Colonic mucosa (tissue), 4 donors: Measurements from ENCODE around the gene MT3. TPM values are rescaled to one million over a fixed set of nuclear protein-coding genes. Genes with fewer than 3 reads are reported as not detected.
A peak's percentile ranks its signal among the peaks of the same experiment; 100 is the strongest.

Source experiments
- DNase-seq: peaks from one replicate; pipeline ENCODE4 v3.0.0-alpha.2; 2020
- H3K27ac ChIP-seq: fragments of 200-600 bp; one replicate; pipeline ENCODE4 v1.8.0; 2021
- H3K27me3 ChIP-seq: fragments of 200-600 bp; one replicate; pipeline ENCODE4 v1.8.0; 2021
- H3K36me3 ChIP-seq: fragments of 200-600 bp; one replicate; pipeline ENCODE4 v1.8.0; 2021
- H3K4me1 ChIP-seq: fragments of 200-600 bp; one replicate; pipeline ENCODE4 v1.8.0; 2021; ENCODE audit warnings: mild to moderate bottlenecking
- H3K4me3 ChIP-seq: fragments of 200-600 bp; one replicate; pipeline ENCODE4 v1.8.0; 2021
- H3K9ac ChIP-seq, 2 donors: one replicate each; pipeline ENCODE4 v1.7.0; 2013; ENCODE audit warnings: control low read depth in 2 of 2, low read depth in 2 of 2, low read length in 2 of 2
- H3K9me3 ChIP-seq: fragments of 200-600 bp; one replicate; pipeline ENCODE4 v1.8.0; 2021
- CTCF ChIP-seq: fragments of 200-600 bp; IDR thresholded peaks from one replicate; pipeline ENCODE4 v1.8.0; 2022; ENCODE audit warnings: antibody characterized with exemption, mild to moderate bottlenecking
- intact Hi-C: fragments of 100-400 bp; cut with DNase I; formaldehyde crosslinking; loops from one replicate; pipeline ENCODE4 v1.14.1; 2022
- total RNA-seq, 2 donors: library from RNA; stranded (reverse); fragmentation: NEBNext Ultra II Directional in 1 of 2; extraction: Animal tissue kit (Norgen Biotek cat#: 25700) in 1 of 2; gene quantifications; one replicate each; pipeline ENCODE4 v1.2.1, GENCODE V29; 2021
- donor health status: healthy.
- donor health status: DM: no; HTN: no; CAD: no.
- donor health status: DM: no; HTN: no; CAD: no.

MT3 gene
- total RNA-seq, 2 donors from 2014 or later = 3.6 to 4.0 TPM

GRCh38 chr16:56594292-56594619, 4.9 kb downstream of the MT3 start:
- TF ChIP-seq CTCF = no peak
- no peaks in the 10 kb centered on the region for H3K36me3 ChIP-seq
- no peak for DNase-seq
- H3K27me3 ChIP-seq = peaks cover 12% of the 10 kb centered on the region
- H3K9ac ChIP-seq = no peak overlapping the region
- no peak overlapping the region for H3K4me3 ChIP-seq
- H3K9me3 ChIP-seq = no peaks in the 10 kb centered on the region
- H3K4me1 ChIP-seq = peaks cover 6% of the 10 kb centered on the region
- intact Hi-C loops = no loop called here
- H3K27ac ChIP-seq = no peak overlapping the region

DNA sequence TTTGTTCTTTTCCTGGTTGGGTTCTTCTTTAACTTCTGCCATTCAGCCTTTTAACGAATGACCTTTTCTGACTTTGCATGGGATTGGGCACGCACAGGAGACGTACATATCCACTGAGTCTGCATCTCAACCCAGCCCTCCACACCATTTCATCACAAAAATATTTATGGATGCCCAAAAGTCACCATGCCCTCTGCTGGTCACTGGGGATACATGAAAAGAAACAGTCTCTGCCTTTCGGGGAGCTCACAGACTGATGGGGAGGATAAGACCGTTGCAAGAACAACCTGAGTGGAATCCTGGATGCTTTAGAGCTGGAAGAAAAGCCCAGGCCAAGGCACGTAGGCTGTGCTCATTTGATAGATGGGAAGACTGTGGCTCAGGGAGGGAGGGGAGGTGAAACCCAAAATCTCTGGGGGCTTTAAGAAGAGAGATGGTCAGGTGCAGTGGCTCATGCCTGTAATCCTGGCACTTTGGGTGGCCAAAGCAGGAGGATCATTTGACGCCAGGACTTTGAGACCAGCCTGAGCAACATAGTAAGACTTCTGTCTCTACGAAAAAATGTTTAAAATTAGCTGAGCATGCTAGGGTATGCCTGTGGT, 11.2 kb downstream of the MT3 start:
- intact Hi-C loops = loop anchor here (5.0 to 10.0 kb wide), 2 partner anchors 86 to 102 kb away; no protein-coding TSS in a partner anchor
- DNase-seq = no peak
- H3K9me3 ChIP-seq = no peaks in the 10 kb centered on the region
- peak; percentile 40 for TF ChIP-seq CTCF
- H3K9ac ChIP-seq = no peak overlapping the region
- no peak overlapping the region for H3K27ac ChIP-seq
- no peaks in the 10 kb centered on the region for H3K4me1 ChIP-seq
- no peak overlapping the region for H3K4me3 ChIP-seq
- no peaks in the 10 kb centered on the region for H3K27me3 ChIP-seq
- H3K36me3 ChIP-seq = no peaks in the 10 kb centered on the region

DNA sequence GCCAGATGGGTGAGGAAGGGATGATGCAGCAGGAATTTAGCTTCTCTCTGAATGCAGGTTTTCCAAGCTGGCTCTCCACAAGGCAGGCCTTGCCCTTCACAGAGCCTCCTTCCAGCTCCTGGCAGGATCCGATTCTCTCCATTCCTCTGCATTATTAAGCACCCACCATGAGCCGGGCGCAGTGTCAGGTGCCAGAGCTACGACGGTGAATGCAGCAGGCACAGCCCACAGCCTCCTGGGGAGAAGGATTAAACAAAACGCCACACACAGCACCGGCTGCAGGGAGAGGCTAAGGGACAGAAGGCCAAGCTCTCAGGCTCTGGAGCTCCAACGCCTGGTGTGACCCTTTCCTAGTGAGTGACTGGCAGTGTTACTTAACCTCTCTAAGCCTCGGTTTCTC, 12.0 kb downstream of the MT3 start:
- H3K27ac ChIP-seq = no peak overlapping the region
- H3K9me3 ChIP-seq = no peaks in the 10 kb centered on the region
- no peaks in the 10 kb centered on the region for H3K4me1 ChIP-seq
- H3K9ac ChIP-seq = no peak overlapping the region
- intact Hi-C loops = loop anchor here (5.0 to 10.0 kb wide), 2 partner anchors 87 to 101 kb away; no protein-coding TSS in a partner anchor
- H3K36me3 ChIP-seq = no peaks in the 10 kb centered on the region
- no peak overlapping the region for H3K4me3 ChIP-seq
- no peaks in the 10 kb centered on the region for H3K27me3 ChIP-seq
- no peak for DNase-seq
- no peak for TF ChIP-seq CTCF

DNA sequence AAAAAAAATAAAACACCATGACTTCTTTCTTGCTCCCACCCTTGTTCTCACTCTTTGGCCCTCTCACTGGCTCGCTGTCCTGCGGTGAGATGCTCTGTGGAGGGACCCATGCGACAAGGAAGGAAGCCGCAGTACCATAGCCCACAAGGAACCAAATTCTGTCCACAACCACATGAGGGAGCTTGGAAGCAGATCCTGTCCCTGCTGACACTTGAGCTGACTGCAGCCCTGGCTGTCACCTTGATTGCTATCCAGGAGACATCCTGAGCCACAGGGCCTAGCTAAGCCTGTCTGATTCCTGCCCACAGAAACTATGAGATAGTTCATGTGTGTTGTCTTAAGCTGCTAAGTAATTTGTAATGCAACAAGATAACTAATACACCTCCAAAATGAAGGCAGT, 14.3 kb downstream of the MT3 start:
- intact Hi-C loops = loop anchor here (5.0 to 10.0 kb wide), 2 partner anchors 89 to 99 kb away; no protein-coding TSS in a partner anchor

GRCh38 chr16:56604966-56605365, 15.6 kb downstream of the MT3 start:
- H3K27ac ChIP-seq = no peak overlapping the region
- H3K27me3 ChIP-seq = no peaks in the 10 kb centered on the region
- intact Hi-C loops = loop anchor here (5.0 to 10.0 kb wide), 2 partner anchors 90 to 97 kb away; no protein-coding TSS in a partner anchor
- H3K36me3 ChIP-seq = no peaks in the 10 kb centered on the region
- TF ChIP-seq CTCF = no peak
- no peak overlapping the region for H3K4me3 ChIP-seq
- peaks cover 2% of the 10 kb centered on the region for H3K4me1 ChIP-seq
- no peak for DNase-seq
- no peaks in the 10 kb centered on the region for H3K9me3 ChIP-seq
- H3K9ac ChIP-seq = no peak overlapping the region

More for the DNA sequence above, 14.3 kb downstream of the MT3 start:
- H3K9ac ChIP-seq = no peak overlapping the region
- H3K36me3 ChIP-seq = no peaks in the 10 kb centered on the region
- no peak overlapping the region for H3K4me3 ChIP-seq
- peak; percentile 53 for DNase-seq
- no peaks in the 10 kb centered on the region for H3K27me3 ChIP-seq
- no peak overlapping the region for H3K27ac ChIP-seq
- no peaks in the 10 kb centered on the region for H3K9me3 ChIP-seq
- no peaks in the 10 kb centered on the region for H3K4me1 ChIP-seq
- TF ChIP-seq CTCF = no peak
